CD4-positive, CD25-positive, alpha-beta regulatory T cell (primary cell): ENCODE measurements around the gene MTMR3. TPM values are rescaled to one million over a fixed set of nuclear protein-coding genes. Genes with fewer than 3 reads are reported as not detected.

Experiments
- ATAC-seq, 2 donors: fragments of 150-1000 bp; cut with Tn5 transposase; one replicate each; pipeline ENCODE4 v1.10.0; 2021; ENCODE audit warnings: low read depth in 2 of 2, moderate number of reproducible peaks in 2 of 2, moderate library complexity in 1 of 2
- DNase-seq, 3 donors: peaks; one replicate each; pipeline versions ENCODE4 v3.0.0 to v3.0.0-alpha.2; 2012 to 2022; ENCODE audit warnings: mixed read lengths in 1 of 3
- H3K27ac ChIP-seq: one replicate; pipeline ENCODE4 v1.7.0; 2013; ENCODE audit warnings: mild to moderate bottlenecking, low read length; ENCODE audit not compliant: insufficient read depth, poor library complexity, severe bottlenecking
- H3K27me3 ChIP-seq: one replicate; pipeline ENCODE4 v1.7.0; 2013; ENCODE audit warnings: low read length; ENCODE audit not compliant: control insufficient read depth, insufficient read depth
- H3K36me3 ChIP-seq: one replicate; pipeline ENCODE4 v1.7.0; 2013; ENCODE audit warnings: mild to moderate bottlenecking, low read length, moderate library complexity; ENCODE audit not compliant: control insufficient read depth, insufficient read depth
- H3K4me1 ChIP-seq: 2 replicates; pipeline ENCODE4 v1.7.0; 2013; ENCODE audit warnings: mild to moderate bottlenecking, low read length; ENCODE audit not compliant: insufficient read depth, control insufficient read depth, poor library complexity, severe bottlenecking
- H3K4me3 ChIP-seq: one replicate; pipeline ENCODE4 v1.7.0; 2013; ENCODE audit warnings: low read depth, mild to moderate bottlenecking, low read length, moderate library complexity
- H3K9me3 ChIP-seq, 2 experiments: 1 replicate in 1 of 2; 2 replicates in 1 of 2; pipeline ENCODE4 v1.7.0; 2013; ENCODE audit warnings: low read length in 2 of 2, mild to moderate bottlenecking in 1 of 2, moderate library complexity in 1 of 2; ENCODE audit not compliant: control insufficient read depth in 2 of 2
- H3K27ac Mint-ChIP-seq, 3 donors: one replicate each; pipeline ENCODE4 v1.8.0; 2020 to 2022; ENCODE audit warnings: mild to moderate bottlenecking in 3 of 3, mixed read lengths in 3 of 3, moderate library complexity in 2 of 3
- H3K27me3 Mint-ChIP-seq: one replicate; pipeline ENCODE4 v1.8.0; 2022; ENCODE audit warnings: mild to moderate bottlenecking, mixed read lengths
- H3K36me3 Mint-ChIP-seq: one replicate; pipeline ENCODE4 v1.8.0; 2020; ENCODE audit warnings: mixed read lengths
- H3K4me1 Mint-ChIP-seq, 4 donors: one replicate each; pipeline ENCODE4 v1.8.0; 2020 to 2022; ENCODE audit warnings: mixed read lengths in 4 of 4, mild to moderate bottlenecking in 1 of 4
- H3K4me3 Mint-ChIP-seq, 4 donors: one replicate each; pipeline ENCODE4 v1.8.0; 2020 to 2022; ENCODE audit warnings: mild to moderate bottlenecking in 4 of 4, mixed read lengths in 4 of 4, moderate library complexity in 3 of 4
- H3K9me3 Mint-ChIP-seq, 7 donors: one replicate each; pipeline ENCODE4 v1.8.0; 2020 to 2022; ENCODE audit warnings: mixed read lengths in 7 of 7, mild to moderate bottlenecking in 3 of 7, moderate library complexity in 2 of 7
- polyA plus RNA-seq, 4 donors: library from polyadenylated mRNA; unstranded; fragments of 300-500 nt; fragmentation: Illumina TruSeq; gene quantifications; one replicate each; pipeline ENCODE4 v1.2.3, GENCODE V29; 2021
- total RNA-seq: library from RNA; stranded (reverse); gene quantifications from one replicate; pipeline ENCODE4 v1.2.3, GENCODE V29; 2022

Gene MTMR3
- total and polyA plus RNA-seq, 5 donors from 2014 or later = 14.3 to 64.4 (median 19.1) TPM

DNA sequence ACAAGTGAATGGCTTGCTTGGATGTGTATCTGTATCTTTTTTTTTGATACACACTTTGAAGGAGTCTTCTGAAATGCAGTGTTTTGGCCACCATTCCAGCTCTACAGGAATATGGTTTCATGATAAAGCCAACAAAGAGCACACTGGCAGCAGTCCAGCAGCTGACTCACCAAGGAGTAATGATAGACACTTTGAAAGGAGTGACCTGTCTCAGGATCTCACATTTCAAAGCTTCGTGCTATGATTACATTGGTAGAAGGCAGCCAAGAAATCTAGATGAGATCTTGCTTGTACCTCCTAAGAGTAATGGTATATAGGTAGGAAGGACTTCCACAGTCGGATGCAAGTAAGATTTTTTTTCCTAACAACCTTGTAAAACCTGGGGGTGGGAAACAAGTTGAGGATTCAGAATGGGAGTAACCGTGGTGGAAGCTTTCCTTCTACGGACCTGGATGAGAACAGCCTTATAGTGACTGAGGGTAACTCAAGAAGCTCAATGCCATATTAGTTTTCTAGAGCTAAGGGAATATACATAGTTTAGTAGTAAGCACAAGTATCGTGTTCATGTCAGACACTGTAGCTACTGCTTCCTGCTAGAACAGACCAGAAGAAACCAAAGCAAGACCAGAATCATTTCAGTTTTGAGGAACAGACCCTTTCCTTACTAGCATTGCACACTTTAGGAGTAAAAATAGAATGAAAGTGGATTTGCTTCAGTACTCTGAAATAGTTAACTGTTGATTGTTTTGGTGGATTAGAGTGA, 25.0 kb downstream of the MTMR3 start:
- Histone ChIP-seq H3K9me3 (no peaks in the 10 kb centered on the region), H3K36me3 (no peaks in the 10 kb centered on the region), H3K4me3 (no peak overlapping the region), H3K4me1 (peaks cover 4% of the 10 kb centered on the region), H3K27ac (no peak overlapping the region), H3K27me3 (no peaks in the 10 kb centered on the region)
- no peak overlapping the region for H3K4me3 Mint-ChIP-seq
- H3K27ac Mint-ChIP-seq = peak overlapping the region in 1 of 3 donors; percentile 60
- no peaks in the 10 kb centered on the region for H3K27me3 Mint-ChIP-seq
- H3K9me3 Mint-ChIP-seq = no peaks in the 10 kb centered on the region
- peaks cover 4% of the 10 kb centered on the region for H3K36me3 Mint-ChIP-seq
- no peak for ATAC-seq
- H3K4me1 Mint-ChIP-seq = peaks cover 24 to 65% (median 51%) of the 10 kb centered on the region in 4 donors
- no peak for DNase-seq

DNA sequence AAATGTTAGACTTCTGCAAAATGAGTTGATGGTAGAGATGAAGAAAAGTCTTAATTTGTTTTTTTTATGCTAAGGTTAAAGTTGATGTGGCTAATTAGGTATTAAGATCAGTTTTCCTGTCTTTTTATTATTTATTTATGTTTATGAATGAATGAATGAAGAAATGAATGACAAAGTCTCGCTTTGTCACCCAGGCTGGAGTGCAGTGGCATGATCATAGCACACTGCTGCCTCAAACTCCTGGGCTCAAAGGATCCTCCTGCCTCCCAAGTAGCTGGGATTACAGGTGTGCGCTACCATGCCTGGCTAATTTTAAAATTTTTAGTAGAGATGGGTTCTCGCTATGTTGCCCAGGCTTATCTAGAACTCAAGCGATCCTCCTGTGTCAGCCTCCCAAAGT, 29.2 kb downstream of the MTMR3 start:
- H3K36me3 Mint-ChIP-seq = peaks cover 4% of the 10 kb centered on the region
- H3K9me3 ChIP-seq = no peaks in the 10 kb centered on the region
- peaks cover 7% of the 10 kb centered on the region for H3K4me1 ChIP-seq
- no peaks in the 10 kb centered on the region for H3K27me3 ChIP-seq
- H3K27ac ChIP-seq = no peak overlapping the region
- no peaks in the 10 kb centered on the region for H3K36me3 ChIP-seq
- ATAC-seq (no peak), DNase-seq (no peak)
- H3K9me3 Mint-ChIP-seq = no peaks in the 10 kb centered on the region
- H3K4me3 ChIP-seq = no peak overlapping the region
- peaks cover 44 to 84% (median 67%) of the 10 kb centered on the region in 4 donors for H3K4me1 Mint-ChIP-seq
- H3K27ac Mint-ChIP-seq = peak overlapping the region in 2 of 3 donors; percentile 5 to 11
- H3K4me3 Mint-ChIP-seq = no peak overlapping the region
- H3K27me3 Mint-ChIP-seq = no peaks in the 10 kb centered on the region

DNA sequence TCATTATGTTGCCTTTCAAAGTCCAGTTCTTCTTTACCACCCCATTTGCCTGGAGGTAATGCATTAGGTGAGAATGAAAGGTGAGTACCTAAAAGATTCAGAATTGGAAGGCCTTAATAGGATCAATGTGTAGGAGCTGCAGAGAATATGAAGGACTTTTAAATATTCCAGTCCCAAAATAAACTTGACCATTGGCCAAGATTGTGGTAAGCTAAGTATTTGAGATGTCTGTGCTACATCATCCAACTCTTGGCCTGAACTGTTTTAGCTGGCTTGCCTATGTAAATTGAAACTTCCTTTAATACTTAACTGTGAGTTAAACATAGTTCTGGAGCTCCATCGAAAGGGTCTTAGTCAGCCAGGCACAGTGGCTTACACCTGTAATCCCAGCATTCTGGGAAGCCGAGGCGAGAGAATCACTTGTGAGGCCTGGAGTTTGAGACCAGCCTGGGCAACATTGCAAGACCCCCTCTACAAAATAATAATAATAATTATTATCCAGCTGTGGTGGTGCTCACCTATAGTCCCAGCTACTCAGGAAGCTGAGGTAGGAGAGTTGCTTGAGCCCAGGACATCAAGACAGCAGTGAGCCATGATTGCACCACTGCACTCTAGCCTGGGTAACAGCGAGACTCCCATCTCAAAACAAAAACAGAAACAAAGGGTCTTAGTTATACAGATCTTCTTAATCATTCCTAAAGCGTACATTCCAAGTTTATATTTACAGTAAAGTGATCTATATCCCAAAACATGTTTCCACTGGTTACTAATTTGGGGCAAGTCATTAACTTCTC, 29.8 kb downstream of the MTMR3 start:
- Histone ChIP-seq H3K4me1 (peaks cover 7% of the 10 kb centered on the region), H3K9me3 (no peaks in the 10 kb centered on the region), H3K27me3 (no peaks in the 10 kb centered on the region), H3K4me3 (no peak overlapping the region), H3K27ac (no peak overlapping the region), H3K36me3 (no peaks in the 10 kb centered on the region)
- ATAC-seq (no peak), DNase-seq (no peak)
- no peak overlapping the region for H3K4me3 Mint-ChIP-seq
- peaks cover 37 to 83% (median 67%) of the 10 kb centered on the region in 4 donors for H3K4me1 Mint-ChIP-seq
- H3K27ac Mint-ChIP-seq = no peak overlapping the region
- peaks cover 4% of the 10 kb centered on the region for H3K36me3 Mint-ChIP-seq
- no peaks in the 10 kb centered on the region for H3K9me3 Mint-ChIP-seq
- H3K27me3 Mint-ChIP-seq = no peaks in the 10 kb centered on the region

DNA sequence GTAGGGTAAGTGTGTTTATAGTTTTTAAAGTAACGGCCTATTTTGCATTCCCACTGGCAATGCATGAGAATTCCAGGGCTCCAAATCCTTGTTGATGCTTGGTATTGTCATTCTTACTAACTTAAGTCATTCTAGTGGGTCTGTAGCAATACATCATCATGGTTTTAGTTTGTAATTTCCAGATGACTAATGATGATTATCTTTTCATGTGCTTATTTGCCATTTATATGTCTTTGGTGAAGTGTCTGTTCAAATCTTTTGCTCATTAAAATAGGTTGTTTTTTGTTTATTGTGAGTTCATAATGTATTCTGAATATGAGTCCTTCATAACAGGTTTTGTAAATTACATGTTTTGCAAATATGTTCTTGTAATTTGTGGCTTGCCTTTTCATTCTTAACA, 31.2 kb downstream of the MTMR3 start:
- H3K4me3 Mint-ChIP-seq = no peak overlapping the region
- H3K4me1 Mint-ChIP-seq = peaks cover 42 to 86% (median 66%) of the 10 kb centered on the region in 4 donors
- no peak overlapping the region for H3K4me3 ChIP-seq
- no peak overlapping the region for H3K27ac ChIP-seq
- DNase-seq (no peak), ATAC-seq (no peak)
- H3K27ac Mint-ChIP-seq = peak overlapping the region in 1 of 3 donors; percentile 22
- H3K27me3 Mint-ChIP-seq = no peaks in the 10 kb centered on the region
- H3K36me3 ChIP-seq = no peaks in the 10 kb centered on the region
- H3K36me3 Mint-ChIP-seq = peaks cover 2% of the 10 kb centered on the region
- H3K27me3 ChIP-seq = no peaks in the 10 kb centered on the region
- no peaks in the 10 kb centered on the region for H3K9me3 ChIP-seq
- H3K9me3 Mint-ChIP-seq = no peaks in the 10 kb centered on the region
- H3K4me1 ChIP-seq = peaks cover 7% of the 10 kb centered on the region

DNA sequence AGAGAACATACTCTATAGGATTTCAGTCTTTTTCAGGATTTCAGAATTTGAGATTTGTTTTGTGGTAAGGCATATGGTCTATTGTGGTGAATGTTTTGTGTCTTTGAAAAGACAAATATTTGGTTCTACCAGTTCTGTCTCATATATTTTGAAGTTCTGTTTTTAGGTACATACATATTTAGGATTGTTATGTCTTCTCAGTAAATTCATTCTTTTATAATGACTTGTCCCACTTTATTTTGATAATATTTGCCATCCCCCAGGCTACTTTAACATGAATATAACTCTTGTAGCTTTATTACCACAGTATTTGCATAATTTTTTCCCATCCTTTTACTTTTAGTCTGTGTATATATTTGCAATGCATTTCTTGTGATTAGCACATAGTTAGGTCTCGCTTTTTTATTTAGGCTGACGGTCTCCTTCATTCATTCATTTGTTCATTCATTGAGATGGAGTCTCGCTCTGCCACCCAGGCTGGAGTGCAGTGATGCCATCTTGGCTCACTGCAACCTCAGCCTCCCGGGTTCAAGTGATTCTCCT, 32.1 kb downstream of the MTMR3 start:
- H3K36me3 ChIP-seq = no peaks in the 10 kb centered on the region
- no peak overlapping the region for H3K27ac ChIP-seq
- H3K9me3 ChIP-seq = no peaks in the 10 kb centered on the region
- H3K4me1 Mint-ChIP-seq = peaks cover 42 to 85% (median 68%) of the 10 kb centered on the region in 4 donors
- no peaks in the 10 kb centered on the region for H3K9me3 Mint-ChIP-seq
- peaks cover 7% of the 10 kb centered on the region for H3K4me1 ChIP-seq
- DNase-seq (no peak), ATAC-seq (no peak)
- no peaks in the 10 kb centered on the region for H3K27me3 ChIP-seq
- H3K36me3 Mint-ChIP-seq = no peaks in the 10 kb centered on the region
- no peaks in the 10 kb centered on the region for H3K27me3 Mint-ChIP-seq
- H3K27ac Mint-ChIP-seq = no peak overlapping the region
- H3K4me3 ChIP-seq = no peak overlapping the region
- H3K4me3 Mint-ChIP-seq = no peak overlapping the region

DNA sequence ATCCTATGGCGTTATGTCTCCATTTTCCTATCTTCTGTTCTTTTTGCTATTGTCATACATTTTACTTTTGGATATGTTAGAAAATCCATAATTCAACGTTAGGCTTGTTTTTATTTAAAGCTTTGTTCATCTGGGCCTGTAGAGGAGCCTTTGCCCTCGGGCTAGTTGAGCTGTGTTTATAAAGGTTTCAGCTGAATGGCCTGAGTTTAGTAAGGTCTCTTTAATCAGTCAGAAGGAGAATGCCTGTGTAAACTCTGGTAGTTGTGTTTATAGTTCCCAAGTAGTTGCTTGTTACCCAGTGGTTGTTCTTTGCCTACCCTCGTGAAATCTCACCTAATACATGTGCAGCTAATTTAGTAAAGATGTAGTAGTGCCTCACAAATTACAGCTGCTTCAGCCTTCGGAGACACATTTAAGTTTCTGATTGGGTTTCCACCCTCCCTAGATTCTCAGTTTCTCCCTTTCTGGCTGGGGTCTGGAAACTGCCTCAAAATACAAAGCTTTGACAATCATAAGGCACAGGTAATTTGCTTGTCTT, 33.1 kb downstream of the MTMR3 start:
- no peaks in the 10 kb centered on the region for H3K9me3 Mint-ChIP-seq
- Histone ChIP-seq H3K27ac (no peak overlapping the region), H3K36me3 (no peaks in the 10 kb centered on the region), H3K4me1 (peaks cover 7% of the 10 kb centered on the region), H3K9me3 (no peaks in the 10 kb centered on the region), H3K27me3 (no peaks in the 10 kb centered on the region), H3K4me3 (no peak overlapping the region)
- H3K4me1 Mint-ChIP-seq = peaks cover 35 to 84% (median 62%) of the 10 kb centered on the region in 4 donors
- DNase-seq (no peak), ATAC-seq (no peak)
- H3K36me3 Mint-ChIP-seq = no peaks in the 10 kb centered on the region
- no peaks in the 10 kb centered on the region for H3K27me3 Mint-ChIP-seq
- peak overlapping the region in 1 of 4 donors; percentile 34 for H3K4me3 Mint-ChIP-seq
- H3K27ac Mint-ChIP-seq = no peak overlapping the region

DNA sequence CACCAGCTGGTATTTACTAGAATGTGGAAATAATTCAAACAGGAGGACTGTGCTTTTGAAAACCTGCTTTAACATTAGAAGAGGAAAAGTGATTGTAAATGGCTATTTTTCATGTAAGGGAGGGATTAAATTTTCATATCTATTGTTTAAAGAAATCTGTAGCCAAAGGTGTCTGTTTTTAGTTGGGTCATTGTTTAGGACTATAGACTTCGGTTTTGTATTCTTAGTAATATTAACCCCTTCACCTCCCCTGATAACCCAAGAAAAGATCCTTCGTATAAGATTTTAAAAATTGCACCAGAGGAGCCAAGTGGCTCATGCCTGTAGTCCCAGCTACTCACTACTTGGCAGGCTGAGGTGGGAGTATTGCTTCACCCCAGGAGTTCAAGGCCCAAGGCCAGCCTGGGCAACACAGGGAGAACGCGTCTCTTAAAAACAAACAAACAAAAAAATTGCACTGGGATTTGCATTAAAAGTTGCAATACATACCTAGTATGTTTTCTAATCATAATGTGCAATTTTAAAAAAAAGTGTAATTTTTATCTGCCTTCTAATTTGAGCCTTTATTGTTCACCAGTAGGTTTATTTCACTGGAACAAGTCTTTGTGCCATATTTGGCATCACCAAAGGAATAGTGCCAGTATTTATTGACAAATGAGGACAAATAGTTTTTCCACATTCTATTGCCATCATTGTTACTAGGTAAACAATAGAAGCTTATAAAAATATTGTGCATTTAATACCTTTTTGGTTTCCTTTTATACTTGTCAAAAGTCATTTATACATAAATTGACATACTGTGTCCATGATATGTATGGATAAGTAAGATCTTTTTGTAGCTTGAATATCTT, 34.3 kb downstream of the MTMR3 start:
- Mint-ChIP-seq H3K4me1 (peaks cover 31 to 80% (median 62%) of the 10 kb centered on the region in 4 donors), H3K27ac (no peak overlapping the region), H3K27me3 (no peaks in the 10 kb centered on the region), H3K36me3 (peaks cover 1% of the 10 kb centered on the region), H3K9me3 (no peaks in the 10 kb centered on the region), H3K4me3 (peak overlapping the region in 1 of 4 donors; percentile 12)
- no peaks in the 10 kb centered on the region for H3K36me3 ChIP-seq
- no peaks in the 10 kb centered on the region for H3K27me3 ChIP-seq
- DNase-seq (no peak), ATAC-seq (no peak)
- no peak overlapping the region for H3K4me3 ChIP-seq
- no peaks in the 10 kb centered on the region for H3K9me3 ChIP-seq
- no peak overlapping the region for H3K27ac ChIP-seq
- H3K4me1 ChIP-seq = peaks cover 5% of the 10 kb centered on the region
